HepG2 (cell line): ENCODE results near the gene ZNF132. TPM values are rescaled to one million over a fixed set of nuclear protein-coding genes. Genes with fewer than 3 reads are reported as not detected.

Experiments used
- AKNA ChIP-seq: sonication (generic); formaldehyde crosslinking; IDR thresholded peaks from 2 replicates; pipeline ENCODE4 v1.4.0; 2020; ENCODE audit warnings: missing genetic modification reagents, borderline replicate concordance
- GABPB1 ChIP-seq: IDR thresholded peaks from 2 replicates; pipeline ENCODE4 v1.6.1; 2016; ENCODE audit warnings: mild to moderate bottlenecking, missing genetic modification reagents, moderate library complexity, missing compliant biosample characterization
- SIX1 ChIP-seq: sonication (generic); formaldehyde crosslinking; IDR thresholded peaks from 2 replicates; pipeline ENCODE4 v1.4.0; 2020; ENCODE audit warnings: missing genetic modification reagents, borderline replicate concordance
- SKIL ChIP-seq: sonication (generic); formaldehyde crosslinking; IDR thresholded peaks from 2 replicates; pipeline ENCODE4 v1.8.0; 2022; ENCODE audit warnings: missing genetic modification reagents, mild to moderate bottlenecking, moderate library complexity, borderline replicate concordance
- ZBTB4 ChIP-seq: sonication (generic); formaldehyde crosslinking; IDR thresholded peaks from 2 replicates; pipeline ENCODE4 v1.4.0; 2020; ENCODE audit warnings: missing genetic modification reagents, mild to moderate bottlenecking, borderline replicate concordance
- ZNF576 ChIP-seq: sonication (generic); formaldehyde crosslinking; IDR thresholded peaks from 2 replicates; pipeline ENCODE4 v1.4.0; 2020; ENCODE audit warnings: mild to moderate bottlenecking, missing genetic modification reagents
- polyA plus RNA-seq, 8 experiments: library from polyadenylated mRNA; depleted of rRNA in 3 of 8; stranded (reverse) in 7 of 8; unstranded in 1 of 8; fragments of >200 nt; fragmentation: Illumina TruSeq in 4 of 8; extraction: Trizol in 4 of 8; gene quantifications; 2 replicates each; pipeline versions ENCODE4 v1.2.1 to v1.2.3, GENCODE V29; 2011 to 2016; ENCODE audit warnings: low read depth in 4 of 8, missing spikeins in 1 of 8, mixed read lengths in 1 of 8; ENCODE audit not compliant: insufficient read depth in 1 of 8
- total RNA-seq, 5 experiments: library from RNA; depleted of rRNA; stranded (reverse); fragments of >200 nt; fragmentation: Illumina TruSeq; extraction: Trizol; gene quantifications; 2 replicates each; pipeline ENCODE4 v1.2.3, GENCODE V29; 2016; ENCODE audit warnings: low read depth in 1 of 5
- TF ChIP-seq, protein P1 (sequence below): sonication (generic); formaldehyde crosslinking; conservative IDR thresholded peaks from 2 replicates; pipeline ENCODE4 v1.5.0; 2020; ENCODE audit warnings: missing genetic modification reagents
- TF ChIP-seq, protein P2 (sequence below): sonication (generic); formaldehyde crosslinking; IDR thresholded peaks from 2 replicates; pipeline ENCODE4 v1.4.0; 2020; ENCODE audit warnings: missing genetic modification reagents
- TF ChIP-seq, protein P3 (sequence below): IDR thresholded peaks from 2 replicates; pipeline ENCODE4 v1.6.1; 2018; ENCODE audit warnings: missing genetic modification reagents, mild to moderate bottlenecking, missing compliant biosample characterization

Gene ZNF132
- total and polyA plus RNA-seq, 2 of the 13 experiments (the other 11 are each of a cell fraction or from before 2014, with no cell fraction given): not detected

DNA sequence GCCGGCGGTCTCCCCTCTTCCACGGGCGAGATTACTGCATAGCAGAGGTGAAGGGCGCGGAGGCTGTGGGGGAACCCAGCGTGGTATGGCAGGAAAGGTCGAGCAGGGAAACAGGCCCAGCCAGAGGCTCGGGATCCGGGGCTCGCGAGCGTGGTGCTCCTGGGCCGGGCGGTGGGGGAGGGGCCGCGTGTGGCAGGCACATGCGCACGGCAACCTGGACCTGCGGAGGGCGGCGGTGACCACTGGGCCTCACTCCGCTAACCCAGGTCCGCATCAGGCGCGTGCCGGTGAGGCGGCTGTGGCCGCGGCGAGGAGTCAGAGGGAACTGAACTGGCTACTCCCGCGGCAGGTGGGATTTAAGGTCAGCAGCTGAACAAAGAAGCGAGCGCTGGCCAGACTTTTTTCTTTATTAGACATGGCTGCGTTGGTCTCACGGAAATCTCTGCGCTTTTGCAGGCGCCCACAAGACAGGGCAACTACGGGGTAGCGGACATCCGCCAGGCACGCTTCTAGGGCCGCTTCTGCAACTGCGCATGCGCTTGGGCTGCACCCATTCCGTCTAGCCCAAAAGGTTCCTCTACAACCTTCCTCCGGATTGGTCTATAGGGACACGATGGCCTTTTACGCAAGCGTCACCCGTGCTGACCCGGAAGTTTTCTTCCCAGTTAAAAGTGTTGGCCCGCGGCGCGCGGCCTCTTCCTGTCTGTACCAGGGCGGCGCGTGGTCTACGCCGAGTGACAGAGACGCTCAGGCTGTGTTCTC is 53.2 kb downstream of the ZNF132 start, which contains the start of gene RPS5 (continued):
- TF ChIP-seq ZBTB4 (peak; percentile 61; the same call in 1 of the 2 replicates), SIX1 (CRISPR knock-in tag) (0 out of 2 replicates have a peak, but pooled peaks have one; percentile 3), GABPB1 (CRISPR knock-in tag) (peak; percentile 97), ZNF576 (CRISPR knock-in tag) (no peak), SKIL (CRISPR knock-in tag) (peak; percentile 43; the same call in 1 of the 2 replicates), AKNA (CRISPR knock-in tag) (peak; percentile 56; the same call in 1 of the 2 replicates)
- TF ChIP-seq, protein P1, sequence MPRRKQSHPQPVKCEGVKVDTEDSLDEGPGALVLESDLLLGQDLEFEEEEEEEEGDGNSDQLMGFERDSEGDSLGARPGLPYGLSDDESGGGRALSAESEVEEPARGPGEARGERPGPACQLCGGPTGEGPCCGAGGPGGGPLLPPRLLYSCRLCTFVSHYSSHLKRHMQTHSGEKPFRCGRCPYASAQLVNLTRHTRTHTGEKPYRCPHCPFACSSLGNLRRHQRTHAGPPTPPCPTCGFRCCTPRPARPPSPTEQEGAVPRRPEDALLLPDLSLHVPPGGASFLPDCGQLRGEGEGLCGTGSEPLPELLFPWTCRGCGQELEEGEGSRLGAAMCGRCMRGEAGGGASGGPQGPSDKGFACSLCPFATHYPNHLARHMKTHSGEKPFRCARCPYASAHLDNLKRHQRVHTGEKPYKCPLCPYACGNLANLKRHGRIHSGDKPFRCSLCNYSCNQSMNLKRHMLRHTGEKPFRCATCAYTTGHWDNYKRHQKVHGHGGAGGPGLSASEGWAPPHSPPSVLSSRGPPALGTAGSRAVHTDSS (CRISPR knock-in tag): 0 out of 2 replicates have a peak, but pooled peaks have one; percentile 13
- TF ChIP-seq, protein P2, sequence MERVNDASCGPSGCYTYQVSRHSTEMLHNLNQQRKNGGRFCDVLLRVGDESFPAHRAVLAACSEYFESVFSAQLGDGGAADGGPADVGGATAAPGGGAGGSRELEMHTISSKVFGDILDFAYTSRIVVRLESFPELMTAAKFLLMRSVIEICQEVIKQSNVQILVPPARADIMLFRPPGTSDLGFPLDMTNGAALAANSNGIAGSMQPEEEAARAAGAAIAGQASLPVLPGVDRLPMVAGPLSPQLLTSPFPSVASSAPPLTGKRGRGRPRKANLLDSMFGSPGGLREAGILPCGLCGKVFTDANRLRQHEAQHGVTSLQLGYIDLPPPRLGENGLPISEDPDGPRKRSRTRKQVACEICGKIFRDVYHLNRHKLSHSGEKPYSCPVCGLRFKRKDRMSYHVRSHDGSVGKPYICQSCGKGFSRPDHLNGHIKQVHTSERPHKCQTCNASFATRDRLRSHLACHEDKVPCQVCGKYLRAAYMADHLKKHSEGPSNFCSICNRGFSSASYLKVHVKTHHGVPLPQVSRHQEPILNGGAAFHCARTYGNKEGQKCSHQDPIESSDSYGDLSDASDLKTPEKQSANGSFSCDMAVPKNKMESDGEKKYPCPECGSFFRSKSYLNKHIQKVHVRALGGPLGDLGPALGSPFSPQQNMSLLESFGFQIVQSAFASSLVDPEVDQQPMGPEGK (CRISPR knock-in tag): 0 out of 2 replicates have a peak, but pooled peaks have one; percentile 4
- TF ChIP-seq, protein P3, sequence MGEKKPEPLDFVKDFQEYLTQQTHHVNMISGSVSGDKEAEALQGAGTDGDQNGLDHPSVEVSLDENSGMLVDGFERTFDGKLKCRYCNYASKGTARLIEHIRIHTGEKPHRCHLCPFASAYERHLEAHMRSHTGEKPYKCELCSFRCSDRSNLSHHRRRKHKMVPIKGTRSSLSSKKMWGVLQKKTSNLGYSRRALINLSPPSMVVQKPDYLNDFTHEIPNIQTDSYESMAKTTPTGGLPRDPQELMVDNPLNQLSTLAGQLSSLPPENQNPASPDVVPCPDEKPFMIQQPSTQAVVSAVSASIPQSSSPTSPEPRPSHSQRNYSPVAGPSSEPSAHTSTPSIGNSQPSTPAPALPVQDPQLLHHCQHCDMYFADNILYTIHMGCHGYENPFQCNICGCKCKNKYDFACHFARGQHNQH (CRISPR knock-in tag): peak; percentile 76
